Muscle layer of duodenum (tissue), 2 donors: Measurements from ENCODE around the gene C19orf33.

ENCODE experiments used
- H3K27ac ChIP-seq: one replicate; pipeline ENCODE4 v1.7.0; 2013; ENCODE audit warnings: mild to moderate bottlenecking, low read length
- H3K27me3 ChIP-seq: one replicate; pipeline ENCODE4 v1.7.0; 2013; ENCODE audit warnings: low read depth, mild to moderate bottlenecking, control low read depth, low read length
- H3K36me3 ChIP-seq, 2 donors: one replicate each; pipeline ENCODE4 v1.7.0; 2013; ENCODE audit warnings: low read length in 2 of 2, control low read depth in 1 of 2, mild to moderate bottlenecking in 1 of 2; ENCODE audit not compliant: insufficient read depth in 2 of 2, control insufficient read depth in 1 of 2
- H3K4me1 ChIP-seq, 2 donors: one replicate each; pipeline ENCODE4 v1.7.0; 2013; ENCODE audit warnings: low read length in 2 of 2, mild to moderate bottlenecking in 2 of 2, control low read depth in 1 of 2, moderate library complexity in 1 of 2; ENCODE audit not compliant: insufficient read depth in 2 of 2, control insufficient read depth in 1 of 2
- H3K4me3 ChIP-seq, 2 donors: one replicate each; pipeline ENCODE4 v1.7.0; 2013; ENCODE audit warnings: low read length in 2 of 2, low read depth in 1 of 2, mild to moderate bottlenecking in 1 of 2
- H3K9me3 ChIP-seq, 2 donors: one replicate each; pipeline ENCODE4 v1.7.0; 2013; ENCODE audit warnings: low read length in 2 of 2, control low read depth in 1 of 2, mild to moderate bottlenecking in 1 of 2; ENCODE audit not compliant: control insufficient read depth in 1 of 2
- donor health status: healthy.

The C19orf33 gene

GRCh38 chr19:38267761-38268483 is 36.1 kb upstream of the C19orf33 start:
- Histone ChIP-seq H3K27me3 (no peaks in the 10 kb centered on the region), H3K27ac (peak overlapping the region; percentile 43), H3K9me3 (no peaks in the 10 kb centered on the region), H3K4me1 (peaks cover 4 to 13% of the 10 kb centered on the region in 2 donors), H3K4me3 (no peak overlapping the region), H3K36me3 (no peaks in the 10 kb centered on the region)

- H3K27me3 ChIP-seq: no peaks in the 10 kb centered on the region
- H3K4me1 ChIP-seq: peaks cover 4 to 13% of the 10 kb centered on the region in 2 donors
- H3K4me3 ChIP-seq: no peak overlapping the region
- no peaks in the 10 kb centered on the region for H3K9me3 ChIP-seq
- no peak overlapping the region for H3K27ac ChIP-seq
- H3K36me3 ChIP-seq: no peaks in the 10 kb centered on the region
Measured at GRCh38 chr19:38268539-38268938, 35.5 kb upstream of the C19orf33 start.

GRCh38 chr19:38270587-38271167 is 33.4 kb upstream of the C19orf33 start:
- Histone ChIP-seq H3K27ac (no peak overlapping the region), H3K4me3 (no peak overlapping the region), H3K4me1 (no peaks in the 10 kb centered on the region)

GRCh38 chr19:38273499-38273898 is 30.6 kb upstream of the C19orf33 start:
- H3K36me3 ChIP-seq: no peaks in the 10 kb centered on the region
- no peak overlapping the region for H3K27ac ChIP-seq
- no peaks in the 10 kb centered on the region for H3K27me3 ChIP-seq
- H3K9me3 ChIP-seq: no peaks in the 10 kb centered on the region
- no peak overlapping the region for H3K4me3 ChIP-seq
- H3K4me1 ChIP-seq: peaks cover 4 to 6% of the 10 kb centered on the region in 2 donors

More at GRCh38 chr19:38270587-38271167, 33.4 kb upstream of the C19orf33 start:
- Histone ChIP-seq H3K36me3 (no peaks in the 10 kb centered on the region), H3K27me3 (no peaks in the 10 kb centered on the region), H3K9me3 (no peaks in the 10 kb centered on the region)

GRCh38 chr19:38274739-38275138 is 29.3 kb upstream of the C19orf33 start:
- no peaks in the 10 kb centered on the region for H3K9me3 ChIP-seq
- no peak overlapping the region for H3K4me3 ChIP-seq
- H3K4me1 ChIP-seq: peaks cover 4 to 7% of the 10 kb centered on the region in 2 donors
- H3K27me3 ChIP-seq: no peaks in the 10 kb centered on the region
- H3K27ac ChIP-seq: no peak overlapping the region
- H3K36me3 ChIP-seq: no peaks in the 10 kb centered on the region

GRCh38 chr19:38276942-38277517 is 27.0 kb upstream of the C19orf33 start:
- no peaks in the 10 kb centered on the region for H3K27me3 ChIP-seq
- H3K27ac ChIP-seq: no peak overlapping the region
- peaks cover 4 to 7% of the 10 kb centered on the region in 2 donors for H3K4me1 ChIP-seq
- no peaks in the 10 kb centered on the region for H3K9me3 ChIP-seq
- no peaks in the 10 kb centered on the region for H3K36me3 ChIP-seq
- H3K4me3 ChIP-seq: no peak overlapping the region

- no peak overlapping the region for H3K4me3 ChIP-seq
- no peak overlapping the region for H3K27ac ChIP-seq
- no peaks in the 10 kb centered on the region for H3K36me3 ChIP-seq
- no peaks in the 10 kb centered on the region for H3K9me3 ChIP-seq
- H3K4me1 ChIP-seq: peaks cover 4 to 7% of the 10 kb centered on the region in 2 donors
- no peaks in the 10 kb centered on the region for H3K27me3 ChIP-seq
Measured at GRCh38 chr19:38277549-38277948, 26.5 kb upstream of the C19orf33 start.

- Histone ChIP-seq H3K4me3 (no peak overlapping the region), H3K27me3 (no peaks in the 10 kb centered on the region), H3K36me3 (no peaks in the 10 kb centered on the region), H3K9me3 (no peaks in the 10 kb centered on the region), H3K27ac (peak overlapping the region; percentile 58), H3K4me1 (peaks cover 4 to 7% of the 10 kb centered on the region in 2 donors)
Measured at GRCh38 chr19:38277969-38278680, 25.9 kb upstream of the C19orf33 start.

GRCh38 chr19:38278751-38279150 is 25.3 kb upstream of the C19orf33 start:
- H3K9me3 ChIP-seq: no peaks in the 10 kb centered on the region
- no peak overlapping the region for H3K4me3 ChIP-seq
- no peaks in the 10 kb centered on the region for H3K36me3 ChIP-seq
- peaks cover 4 to 7% of the 10 kb centered on the region in 2 donors for H3K4me1 ChIP-seq
- no peaks in the 10 kb centered on the region for H3K27me3 ChIP-seq
- H3K27ac ChIP-seq: no peak overlapping the region

- Histone ChIP-seq H3K36me3 (peaks cover 0 to 5% of the 10 kb centered on the region in 2 donors), H3K27ac (no peak overlapping the region), H3K4me1 (peaks cover 4 to 7% of the 10 kb centered on the region in 2 donors), H3K27me3 (no peaks in the 10 kb centered on the region), H3K4me3 (no peak overlapping the region), H3K9me3 (no peaks in the 10 kb centered on the region)
Measured at GRCh38 chr19:38280030-38280921, 23.8 kb upstream of the C19orf33 start.
